GM18951 (cell line): Measurements from ENCODE around the gene MGME1.

ENCODE experiments used
- POLR2A ChIP-seq: IDR thresholded peaks from 4 replicates; pipeline ENCODE4 v1.6.1; 2011; ENCODE audit warnings: mild to moderate bottlenecking; ENCODE audit not compliant: insufficient read length, insufficient read depth; ENCODE audit errors: extremely low read depth
- in situ Hi-C: fragments of 300-500 bp; cut with MboI; formaldehyde crosslinking; loops from one replicate; pipeline ENCODE4 v1.12.0; 2022; ENCODE audit warnings: low sequenced_read_pairs, mixed read lengths, inconsistent platforms; ENCODE audit not compliant: unreplicated experiment

MGME1 gene

DNA sequence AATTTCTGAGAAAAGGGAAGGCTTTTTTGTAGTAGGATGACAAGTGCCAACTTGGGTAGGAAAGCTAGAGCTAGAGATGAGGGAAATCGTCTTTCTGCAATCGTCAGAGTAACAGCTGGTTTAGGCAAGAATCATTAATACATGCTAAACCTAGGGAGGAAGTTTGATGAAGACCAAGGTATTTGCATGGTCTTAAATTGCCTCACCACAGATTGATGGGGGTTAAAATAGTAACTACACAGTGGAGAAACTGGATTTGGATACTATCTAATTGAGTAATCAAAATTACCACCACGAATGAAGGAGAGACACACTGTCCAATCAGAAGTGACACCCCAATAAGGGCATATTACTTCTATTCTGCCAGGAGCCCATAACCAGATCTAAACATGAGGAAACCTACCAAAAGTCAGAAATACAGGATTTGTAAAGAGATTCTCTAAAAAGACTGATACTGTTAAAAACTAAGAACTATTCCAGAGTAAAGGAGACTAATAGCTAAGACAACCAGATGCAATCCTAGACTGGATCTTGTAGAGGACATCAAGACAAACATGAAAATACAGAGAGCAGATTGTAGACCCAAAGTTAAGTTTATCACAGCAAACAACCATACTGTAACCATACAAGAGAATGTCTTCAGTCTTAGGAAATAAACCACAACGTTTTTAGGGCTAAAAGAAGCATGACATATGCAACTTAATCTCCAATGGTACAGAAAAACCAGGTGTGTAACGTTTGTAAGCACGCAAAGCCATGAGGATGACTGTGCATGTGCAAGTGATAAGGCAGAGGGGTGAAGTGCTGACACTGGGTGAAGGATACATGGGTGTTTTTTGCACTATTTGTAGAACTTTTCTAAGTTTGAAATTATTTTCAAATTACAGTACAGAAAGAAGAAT lies 22.0 kb upstream of the MGME1 start:
- no peak for TF ChIP-seq POLR2A
- in situ Hi-C loops = no loop called here

DNA sequence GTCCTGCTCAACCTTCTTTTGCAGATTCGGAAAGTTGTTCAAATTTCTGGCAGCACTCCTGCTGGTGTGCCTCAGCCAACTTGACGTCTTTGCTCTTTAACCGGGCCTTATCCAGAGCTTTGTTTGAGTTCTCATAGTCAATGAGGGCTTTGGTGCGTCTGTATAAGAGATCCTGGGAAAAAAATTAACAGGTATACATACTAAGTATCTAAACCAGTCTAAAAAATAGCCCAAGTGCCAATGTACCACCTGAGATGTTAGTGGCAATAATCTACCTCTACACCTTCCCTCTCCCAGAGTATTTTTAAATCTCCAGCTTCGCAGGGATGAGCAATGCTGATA lies 21.4 kb upstream of the MGME1 start:
- in situ Hi-C loops = no loop called here

DNA sequence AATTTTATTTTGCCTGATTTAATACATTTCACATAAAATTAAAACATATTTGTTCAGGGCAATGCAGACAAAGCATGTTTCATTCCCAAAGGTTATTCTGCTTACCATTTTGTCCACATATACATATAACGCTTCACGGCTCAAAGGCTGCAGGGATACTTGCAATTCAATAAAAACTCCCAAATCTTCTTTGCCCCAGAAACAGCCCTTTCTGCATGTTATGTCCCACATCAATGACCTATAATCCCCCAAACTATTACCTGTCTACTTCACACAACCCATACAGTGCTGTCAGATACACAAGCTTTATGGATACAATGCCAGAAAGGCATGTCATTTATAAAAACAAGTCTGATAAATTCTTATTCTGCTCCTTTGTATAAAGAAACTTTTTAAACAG lies 20.4 kb upstream of the MGME1 start:
- TF ChIP-seq POLR2A = no peak
- in situ Hi-C loops = no loop called here

More for the DNA sequence above, 21.4 kb upstream of the MGME1 start:
- no peak for TF ChIP-seq POLR2A

DNA sequence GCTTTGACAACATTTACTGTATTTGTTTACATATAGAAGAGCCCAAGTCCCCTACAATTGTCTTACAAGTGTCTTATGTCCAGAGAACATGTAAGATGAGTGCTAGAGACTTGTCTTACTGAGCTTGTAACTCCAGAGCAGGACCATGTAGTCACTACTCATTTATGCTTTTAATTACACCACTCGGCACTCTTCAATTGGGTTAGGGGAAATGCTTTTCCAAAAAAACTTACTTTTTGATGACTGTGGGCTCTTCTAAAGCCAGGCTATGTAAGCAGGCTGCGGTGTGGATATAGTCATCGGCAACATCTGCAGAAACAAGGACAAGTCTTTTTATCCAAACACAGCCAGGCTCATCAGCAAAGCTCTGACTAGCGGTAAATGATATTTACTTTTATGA lies 18.9 kb upstream of the MGME1 start:
- TF ChIP-seq POLR2A = no peak
- in situ Hi-C loops = no loop called here

DNA sequence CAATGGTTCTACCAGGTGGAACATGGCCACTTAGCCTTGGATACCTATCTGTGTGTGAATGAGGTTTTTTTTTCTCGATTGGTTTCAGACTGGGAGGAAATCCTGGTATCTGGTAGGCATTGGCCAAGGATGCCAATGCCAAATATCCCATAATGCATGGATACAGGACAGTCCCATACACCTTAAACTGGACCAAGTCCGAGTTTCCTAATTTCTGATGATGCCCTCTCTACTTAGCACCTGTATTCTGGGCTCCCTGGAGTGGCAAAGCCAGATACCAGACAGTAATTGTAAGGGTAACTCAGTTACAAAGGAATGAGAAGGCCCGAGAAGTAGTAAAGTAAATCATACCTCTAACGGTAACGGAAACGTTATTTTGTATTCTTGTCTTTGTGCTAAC lies 18.1 kb upstream of the MGME1 start:
- no peak for TF ChIP-seq POLR2A

DNA sequence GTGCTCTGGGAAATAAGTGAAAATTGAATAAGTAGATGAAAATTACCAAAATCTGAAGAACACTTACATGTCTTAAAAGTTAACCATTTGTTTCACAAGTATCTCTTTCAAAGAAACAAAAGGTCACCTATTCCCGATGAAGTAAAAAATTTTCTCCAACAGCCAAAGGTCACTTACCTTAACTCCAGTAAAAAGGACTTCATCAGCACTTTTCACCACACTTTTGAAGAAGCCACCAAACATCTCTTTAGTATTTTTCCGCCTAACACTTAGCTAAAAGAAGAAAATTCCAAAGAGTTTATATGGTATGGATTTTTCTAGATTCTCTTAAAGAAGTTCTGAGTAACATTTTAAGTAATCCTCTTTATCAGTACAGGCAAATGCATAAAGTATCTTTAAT lies 17.5 kb upstream of the MGME1 start:
- in situ Hi-C loops = no loop called here
- TF ChIP-seq POLR2A = no peak

More for the DNA sequence above, 18.1 kb upstream of the MGME1 start:
- in situ Hi-C loops = no loop called here

DNA sequence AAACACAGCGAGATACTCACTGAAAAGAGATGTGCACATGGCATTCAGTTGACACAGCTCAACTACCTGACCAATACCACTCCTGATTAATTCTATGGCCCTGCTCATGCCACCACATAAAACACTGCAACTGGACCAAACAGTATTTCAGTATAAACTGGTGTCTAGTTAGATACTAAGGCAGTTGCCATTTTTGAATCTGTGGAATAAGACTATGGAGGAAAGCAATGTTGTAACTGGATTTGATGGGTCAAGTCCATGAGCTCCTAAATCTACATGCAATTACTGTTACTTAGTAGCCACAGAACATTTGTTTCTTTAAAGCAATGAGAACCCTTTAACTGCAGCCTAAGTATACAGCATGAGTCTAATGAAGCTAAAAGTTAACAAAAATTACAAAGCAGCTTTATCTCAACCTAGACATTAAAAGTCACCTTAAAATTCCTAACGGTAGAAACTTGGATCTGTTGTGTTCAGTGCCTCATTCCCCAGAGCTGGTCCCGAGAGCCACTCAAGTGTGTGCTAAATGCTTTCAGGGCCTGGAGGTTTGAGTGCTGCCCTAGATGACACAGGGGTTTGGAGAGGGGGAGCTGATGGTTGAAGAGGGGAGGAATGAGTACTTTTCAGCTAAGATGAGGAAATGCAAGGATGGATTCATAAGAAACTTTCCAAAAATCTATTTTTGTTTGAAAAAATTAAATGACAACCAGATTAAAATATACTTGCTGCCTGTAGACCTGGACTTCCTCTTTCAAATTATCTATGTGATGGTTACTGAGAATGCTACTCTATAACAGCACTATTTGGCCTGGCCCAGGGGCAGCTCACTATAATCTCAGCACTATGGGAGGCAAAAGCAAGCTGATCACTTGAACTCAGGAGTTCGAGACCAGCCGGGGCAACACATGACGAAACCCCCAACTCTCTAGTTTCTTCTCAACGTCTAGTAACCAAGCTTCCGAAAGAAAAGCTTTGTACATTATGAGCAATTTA lies 15.8 kb upstream of the MGME1 start:
- in situ Hi-C loops = no loop called here
- TF ChIP-seq POLR2A = no peak

DNA sequence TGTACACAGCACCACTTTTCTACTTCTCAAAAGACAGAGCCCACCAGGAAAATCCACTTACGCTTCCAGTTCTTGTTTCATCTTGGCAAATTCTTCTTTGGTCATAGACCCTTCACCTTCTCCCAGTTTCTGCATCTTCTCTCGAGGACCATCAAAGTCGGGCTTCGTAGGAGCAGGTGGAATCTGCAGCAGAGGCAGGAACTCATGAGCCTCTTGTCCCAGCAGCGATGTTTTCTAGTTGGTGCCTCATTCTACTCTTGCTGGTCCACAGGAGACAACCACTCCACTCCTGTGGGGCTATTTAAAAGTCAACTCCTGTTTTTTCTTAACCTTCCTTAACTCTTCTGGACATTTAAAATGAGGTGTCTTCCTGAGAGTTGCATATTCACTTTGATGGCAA lies 14.9 kb upstream of the MGME1 start:
- TF ChIP-seq POLR2A = no peak
- in situ Hi-C loops = no loop called here

DNA sequence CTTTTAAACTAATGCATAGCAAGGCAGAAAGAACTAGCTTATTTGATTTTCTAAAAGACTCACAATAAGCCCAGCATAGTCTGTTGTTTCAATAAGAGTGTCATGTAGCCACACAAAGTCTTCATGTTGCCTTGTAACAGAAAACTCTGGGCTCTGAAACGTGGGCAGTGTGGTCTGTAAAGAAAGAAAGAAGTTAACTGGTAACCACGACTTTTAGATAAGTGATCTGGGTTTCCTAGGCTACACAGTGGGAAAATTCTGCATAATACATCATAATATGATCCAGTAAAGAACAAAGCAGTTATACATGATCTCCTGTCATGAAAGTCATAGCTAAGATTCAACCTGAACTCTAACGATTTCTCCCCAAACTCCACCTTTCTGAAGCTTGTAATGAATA lies 13.5 kb upstream of the MGME1 start:
- no peak for TF ChIP-seq POLR2A
- in situ Hi-C loops = no loop called here

DNA sequence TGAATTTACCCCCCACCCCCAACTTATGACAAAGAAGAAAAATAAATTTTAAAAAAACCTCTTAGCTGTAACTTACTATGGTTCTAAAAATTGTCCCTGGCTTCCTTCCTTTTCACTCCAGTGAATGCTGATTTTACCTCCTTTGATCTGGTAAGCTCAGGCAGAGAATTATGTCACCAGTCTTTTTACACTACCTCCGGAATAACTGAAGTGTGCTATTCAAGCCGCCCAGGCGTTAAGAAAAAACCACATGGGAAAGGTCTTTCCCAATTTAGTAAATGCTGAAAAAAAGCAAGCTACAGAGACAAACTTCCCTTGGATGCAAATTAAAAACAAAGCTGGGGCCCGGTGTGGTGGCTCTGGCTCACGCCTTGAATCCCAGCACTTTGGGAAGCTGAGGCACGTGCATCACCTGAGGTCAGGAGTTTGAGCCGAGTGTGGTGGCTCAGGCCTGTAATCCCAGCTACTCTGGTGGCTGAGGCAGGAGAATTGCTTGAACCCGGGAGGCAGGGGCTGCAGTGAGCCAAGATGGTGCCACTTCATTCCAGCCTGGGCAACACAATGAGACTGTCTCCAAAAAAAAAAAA lies 12.6 kb upstream of the MGME1 start:
- TF ChIP-seq POLR2A = no peak
- in situ Hi-C loops = no loop called here

DNA sequence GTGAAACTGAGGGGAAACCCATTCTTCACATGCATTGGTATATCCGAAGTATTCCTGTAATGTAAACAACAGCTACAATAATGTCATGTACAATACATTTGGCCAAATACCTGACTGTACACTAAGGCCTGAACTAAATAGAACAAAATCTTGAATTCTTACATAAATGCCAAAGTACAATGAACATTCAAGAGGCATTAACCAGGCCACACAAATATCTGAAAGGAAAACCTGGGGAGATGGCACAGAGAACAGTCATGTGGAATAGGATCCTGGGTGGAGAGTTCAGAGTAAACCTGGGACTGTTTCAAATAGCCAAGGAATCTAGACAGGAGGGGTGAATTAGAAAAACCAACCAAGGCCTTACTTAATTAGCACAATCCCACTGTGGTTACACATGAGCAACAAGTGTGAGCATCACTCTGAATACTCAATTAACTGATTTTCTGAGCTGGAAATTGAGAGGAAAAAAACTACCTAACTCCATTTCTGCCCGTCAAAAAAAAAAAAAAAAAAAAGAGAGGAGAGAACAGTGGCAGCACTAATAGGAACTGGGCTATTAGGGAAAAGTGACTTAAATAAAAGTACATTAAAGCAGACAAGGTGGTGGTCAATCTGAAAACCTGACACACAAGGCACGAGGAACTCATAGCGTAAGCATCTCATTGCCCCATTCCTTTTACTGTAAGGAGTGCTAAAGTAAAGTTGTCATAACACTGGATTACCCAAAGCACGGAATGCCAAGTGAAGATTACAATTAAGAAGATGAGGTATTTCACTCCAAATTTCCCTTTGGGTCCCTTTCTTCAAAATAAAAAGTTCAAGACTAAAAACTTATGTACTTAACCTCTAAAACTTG lies 11.1 kb upstream of the MGME1 start:
- in situ Hi-C loops = no loop called here
- TF ChIP-seq POLR2A = no peak
